ENCODE measurements around the gene ZSCAN12. TPM values are rescaled to one million over a fixed set of nuclear protein-coding genes. Genes with fewer than 3 reads are reported as not detected.
A peak's percentile ranks its signal among the peaks of the same experiment; 100 is the strongest.

The ZSCAN12 gene
- total RNA-seq, 1 donor from 2014 or later: 20.7 TPM

- Mint-ChIP-seq H3K9me3 (peaks cover 7% of the 10 kb centered on the region), H3K27me3 (ENCODE audit: insufficient read depth, low read depth) (peaks cover 3% of the 10 kb centered on the region)
- H3K4me2 ChIP-seq: no peak overlapping the region
These were observed 45.4 kb downstream of the ZSCAN12 start for GRCh38 chr6:28353981-28354676.

GRCh38 chr6:28353356-28353755, 46.2 kb downstream of the ZSCAN12 start:
- H3K4me1 Mint-ChIP-seq: peaks cover 28% of the 10 kb centered on the region
- Histone ChIP-seq H3K9ac (no peak overlapping the region), H3K27ac (no peak overlapping the region), H3K4me3 (no peak overlapping the region), H3F3A (ENCODE audit: low read depth) (peaks cover 3% of the 10 kb centered on the region), H3K79me2 (ENCODE audit: low read depth) (peaks cover 51% of the 10 kb centered on the region), H4K20me1 (ENCODE audit: low read depth) (peaks cover 19% of the 10 kb centered on the region), H3K4me1 (peaks cover 15% of the 10 kb centered on the region), H3K4me2 (no peak overlapping the region), H2AFZ (replicated peaks) (no peak overlapping the region), H3K9me3 (ENCODE audit: low read depth) (no peaks in the 10 kb centered on the region), H3K27me3 (peaks cover under 1% of the 10 kb centered on the region), H3K36me3 (no peaks in the 10 kb centered on the region)
- H3K27ac Mint-ChIP-seq: no peak overlapping the region
- DNase-seq (ENCODE audit: low spot score): no peak
- H3K36me3 Mint-ChIP-seq: peaks cover 17% of the 10 kb centered on the region
- TF ChIP-seq EZH2phosphoT487 (IDR thresholded peaks at IDR 0.05) (no peak), EZH2 (IDR thresholded peaks at IDR 0.05) (no peak), CTCF (IDR thresholded peaks at IDR 0.05) (no peak)
- H3K4me3 Mint-ChIP-seq: no peak overlapping the region
- peaks cover 7% of the 10 kb centered on the region for H3K9me3 Mint-ChIP-seq
- H3K27me3 Mint-ChIP-seq (ENCODE audit: insufficient read depth, low read depth): peaks cover 3% of the 10 kb centered on the region

More at GRCh38 chr6:28353981-28354676, 45.4 kb downstream of the ZSCAN12 start:
- Histone ChIP-seq H3K79me2 (ENCODE audit: low read depth) (peaks cover 51% of the 10 kb centered on the region), H4K20me1 (ENCODE audit: low read depth) (peaks cover 19% of the 10 kb centered on the region), H3K27ac (no peak overlapping the region), H3K4me1 (peaks cover 15% of the 10 kb centered on the region), H3K4me3 (no peak overlapping the region), H3K36me3 (no peaks in the 10 kb centered on the region), H3K9me3 (ENCODE audit: low read depth) (no peaks in the 10 kb centered on the region), H3F3A (ENCODE audit: low read depth) (peaks cover 3% of the 10 kb centered on the region), H3K27me3 (no peaks in the 10 kb centered on the region), H3K9ac (no peak overlapping the region), H2AFZ (replicated peaks) (no peak overlapping the region)
- H3K27ac Mint-ChIP-seq: no peak overlapping the region
- peaks cover 17% of the 10 kb centered on the region for H3K36me3 Mint-ChIP-seq
- no peak for DNase-seq (ENCODE audit: low spot score)
- H3K4me1 Mint-ChIP-seq: peaks cover 28% of the 10 kb centered on the region
- H3K4me3 Mint-ChIP-seq: no peak overlapping the region
- TF ChIP-seq EZH2phosphoT487 (IDR thresholded peaks at IDR 0.05): no peak
- TF ChIP-seq CTCF (IDR thresholded peaks at IDR 0.05): no peak
- no peak for TF ChIP-seq EZH2 (IDR thresholded peaks at IDR 0.05)

GRCh38 chr6:28351493-28351925, 48.0 kb downstream of the ZSCAN12 start:
- Mint-ChIP-seq H3K36me3 (peaks cover 17% of the 10 kb centered on the region), H3K27me3 (ENCODE audit: insufficient read depth, low read depth) (peaks cover 3% of the 10 kb centered on the region), H3K27ac (no peak overlapping the region), H3K4me1 (peaks cover 28% of the 10 kb centered on the region), H3K4me3 (peak overlapping the region; percentile 100), H3K9me3 (peaks cover 7% of the 10 kb centered on the region)
- no peak overlapping the region for H3K9ac ChIP-seq
- DNase-seq (ENCODE audit: low spot score): no peak
- H3F3A ChIP-seq (ENCODE audit: low read depth): peaks cover 10% of the 10 kb centered on the region
- H3K4me1 ChIP-seq: peaks cover 15% of the 10 kb centered on the region
- peaks cover 46% of the 10 kb centered on the region for H3K79me2 ChIP-seq (ENCODE audit: low read depth)
- H2AFZ ChIP-seq (replicated peaks): no peak overlapping the region
- H3K36me3 ChIP-seq: no peaks in the 10 kb centered on the region
- H3K9me3 ChIP-seq (ENCODE audit: low read depth): no peaks in the 10 kb centered on the region
- peaks cover 19% of the 10 kb centered on the region for H4K20me1 ChIP-seq (ENCODE audit: low read depth)
- peak overlapping the region; percentile 89 for H3K4me2 ChIP-seq
- H3K27ac ChIP-seq: no peak overlapping the region
- TF ChIP-seq EZH2 (IDR thresholded peaks at IDR 0.05): no peak
- TF ChIP-seq EZH2phosphoT487 (IDR thresholded peaks at IDR 0.05): no peak
- no peak for TF ChIP-seq CTCF (IDR thresholded peaks at IDR 0.05)
- peaks cover 18% of the 10 kb centered on the region for H3K27me3 ChIP-seq
- peak overlapping the region; percentile 94 for H3K4me3 ChIP-seq
